NAMALWA (cell line): ENCODE data around the gene BTBD7.
A peak's percentile ranks its signal among the peaks of the same experiment; 100 is the strongest.
"Not testable (repeated sequence)": the region's sequence is repeated elsewhere in the genome, so short reads cannot be mapped to it uniquely, and the experiment has no call there.

Source experiments
- DNase-seq: peaks from one replicate; pipeline ENCODE4 v3.0.0-alpha.2; 2015; ENCODE audit warnings: low spot score

BTBD7 gene

GRCh38 chr14:93240678-93241000 lies 92.2 kb downstream of the BTBD7 start:
- no peak for DNase-seq

- no peak for DNase-seq
These were observed 92.8 kb downstream of the BTBD7 start for GRCh38 chr14:93239869-93240677.

- no peak for DNase-seq
These were observed 98.0 kb downstream of the BTBD7 start for GRCh38 chr14:93234798-93235197.

- DNase-seq = not testable (repeated sequence)
These were observed 99.8 kb downstream of the BTBD7 start for GRCh38 chr14:93233078-93233477.

- no peak for DNase-seq
These were observed 100.7 kb downstream of the BTBD7 start for GRCh38 chr14:93232159-93232558.

GRCh38 chr14:93231129-93231979 lies 101.5 kb downstream of the BTBD7 start:
- DNase-seq = no peak

- DNase-seq = no peak
These were observed 102.3 kb downstream of the BTBD7 start for GRCh38 chr14:93230539-93230938.

GRCh38 chr14:93228550-93228949 lies 104.3 kb downstream of the BTBD7 start:
- DNase-seq = no peak

- DNase-seq = no peak
These were observed 109.3 kb downstream of the BTBD7 start for GRCh38 chr14:93223565-93223964.

GRCh38 chr14:93220509-93220908 lies 112.3 kb downstream of the BTBD7 start:
- peak; percentile 28 for DNase-seq

- peak; percentile 79 for DNase-seq
These were observed 113.6 kb downstream of the BTBD7 start for GRCh38 chr14:93219103-93219726.

GRCh38 chr14:93214598-93214997 lies 118.2 kb downstream of the BTBD7 start:
- no peak for DNase-seq

- DNase-seq = peak; percentile 53
These were observed 120.4 kb downstream of the BTBD7 start for GRCh38 chr14:93212432-93212831.

GRCh38 chr14:93207468-93208308 lies 125.1 kb downstream of the BTBD7 start:
- peak; percentile 68 for DNase-seq

GRCh38 chr14:93206793-93207467 lies 125.9 kb downstream of the BTBD7 start, which contains the start of the genes GON7 and UBR7:
Gene GON7, minus strand, starts transcription at chr14:93207065. Its CDS starts 28 bp downstream, at chr14:93207037.
Gene UBR7, plus strand, starts transcription at chr14:93207256. Its CDS starts 36 bp downstream, at chr14:93207292.
- peak; percentile 96 for DNase-seq

GRCh38 chr14:93201155-93201704 lies 131.6 kb downstream of the BTBD7 start:
- DNase-seq = no peak

GRCh38 chr14:93200553-93200952 lies 132.3 kb downstream of the BTBD7 start:
- DNase-seq = no peak

GRCh38 chr14:93199031-93199430 lies 133.8 kb downstream of the BTBD7 start:
- DNase-seq = no peak

GRCh38 chr14:93195316-93195999 lies 137.4 kb downstream of the BTBD7 start:
- DNase-seq = no peak
